GM19395 (cell line): ENCODE results near the gene SUPT3H.

ENCODE experiments used
- ATAC-seq: cut with Tn5 transposase; IDR thresholded peaks from one replicate; pipeline ENCODE4 v1.9.1; 2021; ENCODE audit warnings: mild to moderate bottlenecking, moderate library complexity; ENCODE audit not compliant: unreplicated experiment

Gene SUPT3H

DNA sequence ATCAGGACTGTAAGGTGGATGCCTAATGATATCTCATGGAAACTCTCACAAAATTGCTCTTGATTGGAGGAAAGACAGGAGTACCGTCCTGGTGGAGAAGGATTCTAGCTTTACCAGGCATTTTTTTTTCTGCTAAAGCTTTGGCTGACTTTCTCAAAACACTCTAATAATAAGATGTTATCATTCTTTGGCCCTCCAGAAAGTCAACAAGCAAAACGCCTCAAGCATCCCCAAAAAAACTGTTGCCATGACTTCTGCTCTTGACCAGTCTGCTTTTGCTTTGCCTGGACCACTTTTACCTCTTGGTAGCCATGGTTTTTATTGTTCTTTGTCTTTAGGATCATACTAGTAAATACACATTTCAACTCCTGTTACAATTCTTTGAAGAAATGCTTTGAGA is 105.1 kb downstream of the SUPT3H start:
- ATAC-seq: no peak

DNA sequence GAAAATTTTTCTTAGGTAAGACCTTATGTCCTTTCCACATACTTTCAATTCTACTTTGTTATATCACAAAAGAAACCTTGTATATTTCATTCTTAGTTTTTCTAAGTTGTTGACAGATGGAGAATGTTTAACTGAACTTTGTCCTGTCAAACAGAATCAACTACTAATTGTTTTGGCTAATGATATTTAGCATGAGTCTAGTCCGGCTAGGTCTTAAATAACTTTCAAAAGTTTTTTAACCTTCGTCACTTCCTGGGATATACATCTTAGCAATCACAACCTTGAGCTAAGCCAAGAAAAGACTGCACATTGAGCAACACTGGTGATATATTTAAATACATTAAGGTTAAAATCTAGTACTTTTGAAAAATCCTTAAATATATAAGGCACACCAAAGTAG is 112.5 kb downstream of the SUPT3H start:
- no peak for ATAC-seq

DNA sequence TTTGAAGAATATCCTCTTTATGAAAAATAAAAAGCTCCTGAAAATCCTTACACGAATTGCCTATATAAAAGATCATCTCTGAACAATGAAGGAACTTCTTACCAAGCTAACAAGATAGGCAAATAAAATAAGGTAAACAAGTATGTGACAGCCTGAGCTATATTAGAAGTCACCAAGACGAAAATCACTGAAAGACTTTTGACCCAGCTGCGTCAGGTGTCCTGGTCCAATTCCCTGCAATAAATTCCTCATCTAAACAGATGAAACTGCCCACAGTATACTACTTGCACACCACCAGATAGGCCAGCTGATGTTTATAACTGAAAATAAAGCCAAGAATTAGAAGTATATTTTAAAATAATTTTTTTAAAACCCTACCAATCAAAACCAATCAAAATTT is 117.0 kb downstream of the SUPT3H start:
- no peak for ATAC-seq

DNA sequence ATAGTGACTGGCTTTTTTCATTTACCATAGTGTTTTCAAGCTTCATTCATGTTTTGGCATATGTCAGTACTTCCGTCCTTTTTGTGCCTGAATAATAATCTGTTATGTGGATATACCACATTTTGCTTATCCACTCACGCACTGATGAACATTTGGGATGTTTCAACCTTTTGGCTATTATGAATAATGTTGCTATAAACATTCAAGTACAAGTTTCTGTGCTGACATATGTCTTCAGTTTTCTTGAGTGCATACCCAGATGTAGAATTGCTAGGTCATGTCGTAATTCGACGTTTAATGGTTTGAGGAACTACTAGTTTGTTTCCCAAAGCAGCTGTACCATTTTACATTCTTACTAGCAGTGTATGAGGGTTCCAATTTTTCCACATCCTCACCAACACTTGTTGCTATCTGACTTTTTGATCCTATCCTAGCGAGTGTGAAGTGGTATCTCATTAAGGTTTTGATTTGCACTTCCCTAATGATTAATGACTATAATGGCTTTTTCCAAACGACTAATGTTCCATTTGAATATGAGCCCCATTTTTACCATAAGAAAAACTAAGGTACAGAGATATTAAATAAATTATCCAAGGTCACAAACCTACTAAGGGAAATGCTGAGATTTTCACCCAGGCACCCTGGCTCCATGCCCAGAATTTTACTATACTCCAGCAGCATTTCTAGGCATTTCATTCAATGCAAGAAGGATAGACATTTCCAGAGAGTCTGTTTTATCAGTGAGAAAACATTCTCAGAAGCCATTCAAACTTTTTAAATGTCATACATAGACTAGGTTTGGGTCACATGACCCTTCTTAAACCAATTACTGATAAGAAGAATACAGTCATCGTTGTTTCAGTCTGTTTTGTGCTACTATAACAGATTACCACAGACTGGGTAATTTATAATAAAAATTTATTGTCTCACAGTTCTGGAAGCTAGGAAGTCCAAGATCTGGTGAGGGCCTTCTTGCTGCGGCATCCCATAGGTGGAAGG is 120.7 kb downstream of the SUPT3H start:
- ATAC-seq: no peak

DNA sequence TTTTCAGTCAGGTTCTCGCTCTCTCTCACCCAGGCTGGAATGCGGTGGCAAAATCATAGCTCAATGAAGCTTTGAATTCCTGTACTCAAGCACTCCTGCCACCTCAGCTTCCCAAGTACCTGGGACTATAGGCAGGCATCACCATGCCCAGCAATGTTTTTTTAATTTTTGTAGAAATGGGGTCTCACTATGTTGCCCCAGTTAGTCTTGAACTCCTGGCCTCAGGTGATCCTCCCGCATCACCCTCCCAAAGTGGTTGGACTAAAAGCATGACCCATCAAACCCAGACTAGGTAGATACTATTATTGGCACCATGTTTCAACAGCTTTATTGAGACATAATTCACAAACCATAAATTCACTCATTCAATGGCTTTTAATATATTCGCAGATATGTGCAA is 122.3 kb downstream of the SUPT3H start:
- ATAC-seq: no peak

DNA sequence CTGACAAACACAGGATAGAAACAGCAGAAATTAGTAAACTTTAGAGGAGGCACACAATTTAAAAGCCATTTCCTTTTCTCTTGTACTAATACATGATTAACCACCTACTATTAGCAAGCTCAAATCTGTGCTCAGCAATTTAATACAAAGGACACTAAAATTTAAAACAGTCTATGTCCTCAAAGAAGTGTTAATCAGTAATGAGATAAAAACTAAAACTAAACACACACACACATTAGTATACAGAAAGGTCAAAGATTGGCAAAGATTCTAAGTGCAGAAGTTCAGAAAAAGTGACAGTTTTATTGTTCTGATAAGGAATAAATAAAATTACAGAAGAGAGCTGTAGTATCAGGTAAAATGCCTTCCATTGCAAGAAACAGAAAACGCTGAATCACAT is 123.5 kb downstream of the SUPT3H start:
- ATAC-seq: no peak

DNA sequence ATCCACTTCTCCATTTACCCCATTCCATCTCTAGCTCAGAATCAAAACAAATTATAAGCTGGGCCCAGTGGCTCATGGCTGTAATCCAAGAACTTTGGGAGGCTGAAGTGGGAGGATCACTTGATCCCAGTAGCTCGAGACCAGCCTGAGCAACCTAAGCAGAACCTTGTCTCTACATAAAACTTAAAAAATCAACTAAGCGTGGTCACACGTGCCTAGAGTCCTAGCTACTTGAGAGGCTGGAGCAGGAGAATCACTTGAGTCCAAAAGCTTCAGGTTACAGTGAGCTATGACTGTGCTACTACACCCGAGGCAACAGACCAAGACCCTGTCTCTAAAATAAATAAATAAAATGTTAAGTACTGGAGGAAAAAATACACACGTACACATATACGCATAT is 124.3 kb downstream of the SUPT3H start:
- ATAC-seq: no peak

DNA sequence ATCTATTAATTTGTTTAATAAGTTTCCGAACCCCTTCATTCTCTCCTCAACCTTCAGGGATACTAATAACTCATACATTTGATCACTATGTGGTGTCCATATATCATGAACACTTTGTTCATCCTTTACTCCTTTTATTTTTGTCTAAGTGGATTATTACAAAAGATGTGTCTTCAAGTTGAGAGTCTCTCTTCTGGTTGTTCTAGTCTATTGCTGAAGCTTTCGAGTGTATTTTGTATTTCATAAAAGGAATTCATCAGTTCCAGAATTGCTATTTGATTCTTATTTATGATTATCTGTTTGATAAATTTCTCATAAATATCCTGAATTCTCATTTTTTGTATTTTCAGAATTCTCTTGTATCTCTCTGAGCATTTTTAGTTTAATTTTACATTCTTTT is 146.1 kb downstream of the SUPT3H start:
- ATAC-seq: no peak

DNA sequence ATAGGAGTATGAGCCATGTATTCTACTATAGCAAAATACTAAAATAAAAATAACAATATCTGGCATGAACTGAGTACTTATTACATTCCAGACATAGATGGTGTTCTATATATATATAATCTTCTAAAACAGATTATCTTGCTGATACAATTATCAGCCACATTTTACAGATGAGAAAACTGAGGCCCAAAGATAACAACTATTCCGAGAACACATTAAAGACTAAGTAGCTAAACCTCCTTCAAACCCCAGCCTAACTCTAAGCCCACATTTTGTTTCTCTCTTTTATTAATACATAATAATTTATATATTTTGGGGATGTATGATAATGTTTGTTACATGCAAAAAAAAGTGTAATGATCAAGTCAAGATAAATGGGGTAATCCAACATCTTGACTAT is 148.3 kb downstream of the SUPT3H start:
- no peak for ATAC-seq

DNA sequence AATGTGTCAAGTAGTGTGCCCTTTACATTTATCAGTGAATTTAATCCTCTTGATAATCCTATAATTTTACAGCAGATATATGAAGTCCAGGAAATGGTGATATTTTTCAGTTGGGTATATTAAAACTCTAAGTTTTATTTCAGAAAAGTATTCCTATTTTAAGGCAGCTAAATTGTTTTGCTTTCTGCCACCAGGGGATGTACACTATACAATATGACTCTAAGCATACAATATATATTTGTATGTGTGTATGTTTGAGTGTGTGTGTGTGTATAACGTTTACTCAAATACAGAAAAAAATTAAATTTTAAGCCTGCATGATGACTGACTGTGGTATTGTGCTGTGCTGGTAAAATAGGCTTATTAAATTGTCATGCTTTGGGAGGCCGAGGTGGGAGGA is 151.7 kb downstream of the SUPT3H start:
- ATAC-seq: no peak

DNA sequence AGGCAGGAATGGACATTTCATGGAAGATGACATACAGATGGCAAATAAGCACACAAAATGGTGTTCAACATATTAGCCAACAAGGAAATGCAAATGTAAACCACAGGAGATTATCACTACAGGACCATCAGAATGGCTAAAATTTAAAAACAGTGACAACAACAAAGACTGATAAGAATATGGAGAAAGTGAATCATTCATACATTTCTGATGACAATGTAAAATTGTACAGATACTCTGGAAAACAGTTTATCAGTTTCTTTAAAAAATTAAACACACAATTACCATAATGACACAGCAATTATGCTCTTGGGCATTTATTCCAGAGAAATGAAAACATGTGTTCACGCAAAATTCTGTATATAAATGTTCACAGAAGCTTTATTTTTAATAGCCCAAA is 155.4 kb downstream of the SUPT3H start:
- ATAC-seq: no peak

DNA sequence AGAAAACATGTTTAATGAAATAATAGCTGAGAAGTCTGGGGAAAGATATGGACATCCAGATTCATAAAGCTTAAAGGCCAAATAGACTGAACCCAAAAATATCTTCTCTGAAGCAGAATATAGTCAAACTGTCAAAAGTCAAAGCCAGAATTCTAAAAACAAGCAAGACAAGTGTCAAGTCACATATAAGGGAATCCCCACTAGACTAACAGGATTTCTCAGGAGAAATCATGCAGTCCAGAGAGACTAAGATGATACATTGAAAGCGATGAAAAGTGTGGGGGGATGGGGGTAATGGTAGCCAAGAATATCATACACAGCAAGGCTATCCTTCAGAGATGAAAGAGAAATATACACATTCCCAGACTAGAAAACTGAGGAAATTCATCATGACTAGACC is 162.0 kb downstream of the SUPT3H start:
- no peak for ATAC-seq

DNA sequence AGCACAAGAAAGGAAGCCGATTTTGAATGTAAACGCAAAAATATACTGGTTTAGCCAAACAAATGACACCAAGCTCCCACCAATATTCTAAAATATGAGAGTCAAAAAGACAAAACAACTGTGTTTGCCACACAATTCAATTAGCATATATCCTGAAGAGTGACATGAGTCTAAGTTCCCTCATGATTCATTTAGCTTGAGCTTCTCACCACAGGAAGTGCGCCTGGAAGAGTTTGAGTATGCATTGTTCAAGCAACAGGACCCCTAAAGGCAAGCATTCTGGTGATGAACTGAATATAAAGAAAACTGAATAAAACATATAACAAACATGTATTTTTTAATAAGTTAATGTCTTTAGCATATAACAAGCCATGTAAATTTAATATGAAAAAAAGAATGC is 164.8 kb downstream of the SUPT3H start:
- no peak for ATAC-seq

DNA sequence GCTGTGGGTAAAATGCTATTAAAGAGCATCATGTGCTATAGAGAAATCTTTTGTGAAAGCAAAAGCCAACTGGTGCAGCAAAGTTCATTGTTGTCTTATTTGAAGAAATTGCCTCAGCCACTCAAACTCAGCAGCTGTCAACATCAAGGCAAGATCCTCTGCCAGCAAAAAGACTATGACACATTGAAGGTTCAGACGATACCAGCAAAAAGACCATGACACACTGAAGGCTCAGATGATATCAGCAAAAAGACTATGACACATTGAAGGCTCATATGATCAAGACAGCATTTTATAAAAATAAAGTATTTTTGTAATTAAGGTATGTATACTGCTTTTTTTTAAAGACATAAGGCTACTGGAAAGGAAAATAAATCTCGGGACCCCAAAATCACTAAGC is 168.0 kb downstream of the SUPT3H start:
- no peak for ATAC-seq

DNA sequence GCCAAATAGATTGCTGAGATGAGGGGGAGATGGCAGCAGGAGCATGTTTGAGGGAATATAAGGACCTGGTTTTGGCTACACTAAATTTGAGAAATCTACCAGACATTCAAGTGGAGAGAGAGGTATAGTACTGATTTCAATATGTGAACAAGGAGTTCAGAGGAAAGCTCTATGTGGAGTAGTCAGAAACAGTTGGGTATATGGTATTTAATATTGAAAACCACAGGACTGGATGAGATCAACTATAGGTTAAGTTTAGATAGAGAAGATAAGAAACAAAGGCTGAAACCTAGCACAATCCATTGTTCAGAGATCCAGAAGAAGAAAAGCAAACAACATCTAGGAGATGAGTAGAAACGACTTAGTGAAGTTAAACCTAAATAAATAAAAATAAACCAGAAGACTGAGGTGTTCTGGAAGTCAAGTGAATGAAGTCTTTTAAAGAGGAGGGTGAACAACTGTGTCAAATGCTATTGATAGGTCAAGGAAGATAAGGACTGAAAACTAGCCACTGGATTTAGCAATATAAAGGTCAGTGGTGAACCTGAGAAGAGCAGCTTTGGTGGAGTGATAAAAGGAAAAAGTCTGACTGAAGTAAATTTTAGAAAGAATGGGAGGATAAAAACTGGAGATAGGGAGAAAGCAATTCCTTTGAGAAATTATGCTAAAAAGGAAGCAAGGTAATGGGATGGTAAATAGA is 170.8 kb downstream of the SUPT3H start:
- no peak for ATAC-seq

DNA sequence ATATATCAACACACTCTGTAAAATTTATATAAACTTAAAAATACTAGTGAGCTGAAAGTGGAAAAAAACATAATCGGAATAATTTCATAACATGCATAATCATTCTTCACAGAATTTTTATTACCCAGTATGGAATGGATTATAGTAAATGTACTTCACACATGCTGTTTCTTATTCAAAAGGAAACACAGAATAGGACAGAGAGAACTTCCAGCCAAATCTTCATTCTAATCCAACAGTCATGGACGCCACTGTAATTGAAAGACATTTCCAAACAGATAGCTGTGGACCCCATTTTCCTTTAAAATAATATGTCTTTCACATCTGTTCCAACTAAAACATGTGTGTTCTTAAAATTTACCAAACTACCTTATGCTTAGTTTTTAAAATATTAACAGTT is 176.2 kb downstream of the SUPT3H start:
- no peak for ATAC-seq

DNA sequence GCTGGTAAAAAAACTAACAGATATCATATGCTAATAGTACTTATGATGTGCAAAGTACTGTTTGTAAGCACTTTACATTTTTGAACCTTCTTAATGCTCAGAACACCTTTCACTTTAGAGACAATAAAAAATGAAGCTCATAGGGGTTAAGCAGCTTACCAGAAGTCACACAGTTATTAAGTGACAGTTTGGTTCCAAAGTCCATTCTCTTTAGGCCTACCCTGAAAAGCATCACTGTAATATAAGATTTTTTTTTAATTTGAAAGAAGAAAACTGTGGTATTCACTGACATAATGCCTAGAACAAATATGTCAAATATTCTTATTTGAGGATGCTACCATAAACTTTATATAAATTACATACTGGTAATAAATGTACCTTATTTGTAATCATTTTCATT is 177.2 kb downstream of the SUPT3H start:
- ATAC-seq: no peak

DNA sequence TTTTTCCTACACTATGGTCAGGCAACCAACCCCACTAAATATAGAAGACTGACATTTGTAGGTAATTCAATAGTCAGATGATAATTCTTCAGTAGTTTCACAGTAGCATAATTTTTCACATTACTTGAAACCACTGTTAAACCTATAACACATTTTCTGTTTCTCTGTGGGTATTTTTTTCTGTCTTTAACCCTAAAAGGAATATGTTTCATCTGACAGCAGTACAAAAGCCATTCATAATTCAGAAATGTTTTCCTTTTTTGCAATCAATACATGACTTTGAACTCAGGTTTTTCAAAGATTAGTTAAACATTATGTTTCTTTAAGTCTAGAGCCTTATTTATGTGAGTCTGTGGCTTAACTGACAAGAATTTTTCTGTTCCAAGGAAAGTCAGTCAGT is 178.2 kb downstream of the SUPT3H start:
- ATAC-seq: no peak

DNA sequence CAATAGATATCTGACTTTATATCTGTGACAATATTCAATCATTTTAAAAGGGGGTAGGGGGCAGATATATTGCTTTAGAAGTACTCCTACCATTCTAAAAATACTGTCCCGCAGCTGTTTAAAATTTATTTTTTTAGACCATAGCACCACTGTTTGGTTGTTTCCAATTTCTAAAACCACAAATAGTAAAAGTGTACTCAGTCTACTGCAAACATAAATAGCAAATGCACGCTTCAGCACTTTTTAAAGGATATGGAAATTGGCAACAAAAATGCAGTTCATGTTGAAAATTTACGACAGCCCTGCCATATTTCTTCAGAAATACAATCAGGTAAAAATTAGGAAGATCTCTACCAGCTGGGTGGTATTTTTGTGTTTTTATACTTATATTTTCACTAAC is 181.6 kb downstream of the SUPT3H start:
- no peak for ATAC-seq

DNA sequence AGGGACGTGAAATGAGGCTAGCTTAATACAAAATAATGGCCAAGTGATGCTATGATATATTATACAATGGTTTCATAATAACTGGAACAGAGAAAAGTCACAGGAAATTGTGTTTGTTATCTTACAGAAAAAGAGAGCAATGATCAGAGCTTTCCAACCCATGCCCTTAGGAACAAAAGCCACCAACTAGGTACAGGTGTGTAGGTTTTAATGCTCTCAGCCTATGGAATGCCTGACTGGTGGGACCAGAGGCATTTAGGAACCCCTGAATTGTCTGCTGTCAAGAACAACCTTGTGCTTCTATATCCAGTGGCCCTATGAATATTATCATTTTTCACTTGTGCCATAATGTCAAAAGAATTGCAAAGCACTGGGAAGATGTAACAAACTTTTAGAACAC is 182.6 kb downstream of the SUPT3H start:
- ATAC-seq: no peak

DNA sequence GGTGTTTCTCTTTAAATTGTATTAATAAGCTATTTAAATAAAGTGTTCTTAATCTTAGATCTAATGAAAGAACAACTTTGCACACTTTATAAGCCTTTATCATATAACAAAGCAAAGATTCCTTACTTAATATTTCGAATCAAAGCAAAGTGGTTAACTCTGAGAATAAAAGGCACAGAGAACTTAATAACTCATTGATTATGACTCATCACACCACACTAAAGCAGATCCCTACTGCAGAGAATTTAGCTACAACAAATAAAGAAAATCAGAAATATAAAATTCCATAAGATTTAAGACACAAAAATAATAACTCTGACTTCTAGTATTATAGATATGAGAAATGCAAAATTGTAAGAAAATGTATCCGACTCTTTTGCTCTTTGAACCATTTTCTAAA is 185.2 kb downstream of the SUPT3H start:
- no peak for ATAC-seq

DNA sequence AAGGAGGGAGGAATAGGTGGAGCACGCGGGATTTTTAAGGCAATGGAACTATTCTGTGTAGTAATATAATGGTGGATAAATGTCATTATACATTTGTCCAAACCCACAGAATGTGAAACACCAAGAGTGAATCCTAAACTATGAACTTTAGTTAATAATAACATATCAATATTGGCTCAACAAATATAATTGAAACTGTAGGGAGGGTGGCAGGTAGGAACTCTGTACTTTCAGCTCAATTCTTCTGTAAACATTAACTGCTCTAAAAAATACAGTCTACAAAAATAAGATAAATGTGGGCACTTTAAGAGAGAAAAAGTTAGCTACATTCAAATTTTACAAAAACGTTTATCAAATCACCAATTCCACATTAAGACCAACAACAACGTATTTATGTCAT is 186.3 kb downstream of the SUPT3H start:
- no peak for ATAC-seq
